BJ (cell line): ENCODE results near the gene UBA6. TPM values are rescaled to one million over a fixed set of nuclear protein-coding genes. Genes with fewer than 3 reads are reported as not detected.

ENCODE experiments used
- CTCF ChIA-PET: fragments of 350-600 bp; formaldehyde crosslinking; extraction: SDS; loops from one replicate; lab custom pipeline; 2021; ENCODE audit warnings: antibody characterized with exemption, inconsistent platforms; lab: Yijun Ruan, JAX
- POLR2A ChIA-PET: fragments of 300-600 bp; sonication (Branson Sonifier 250); formaldehyde crosslinking; extraction: SDS; loops from one replicate; lab custom pipeline; 2021; ENCODE audit warnings: antibody characterized with exemption; lab: Charles Lee
- DNase-seq: peaks from one replicate; pipeline ENCODE4 v3.0.0-alpha.2; 2011; ENCODE audit warnings: low read depth
- H3K27me3 ChIP-seq: 2 replicates; pipeline ENCODE4 v1.6.0; 2011; ENCODE audit warnings: low read length; ENCODE audit not compliant: control insufficient read depth, insufficient read depth
- H3K36me3 ChIP-seq: 2 replicates; pipeline ENCODE4 v1.5.1; 2011; ENCODE audit warnings: low read length; ENCODE audit not compliant: control insufficient read depth, insufficient read depth
- H3K4me3 ChIP-seq: 2 replicates; pipeline ENCODE4 v1.5.1; 2011; ENCODE audit warnings: low read depth, mild to moderate bottlenecking, control low read depth, low read length
- polyA plus RNA-seq: library from polyadenylated mRNA; depleted of rRNA; stranded (reverse); fragments of >200 nt; gene quantifications from 2 replicates; pipeline ENCODE4 v1.2.3, GENCODE V29; 2011
- TF ChIP-seq, protein P1 (sequence below): IDR thresholded peaks from 2 replicates; pipeline ENCODE4 v1.5.1; 2011; ENCODE audit warnings: low read depth, mild to moderate bottlenecking, control low read depth, inconsistent platforms, low read length, moderate library complexity; ENCODE audit not compliant: insufficient read depth

Gene UBA6
- polyA plus RNA-seq, 1 experiment = 34.9 TPM

DNA sequence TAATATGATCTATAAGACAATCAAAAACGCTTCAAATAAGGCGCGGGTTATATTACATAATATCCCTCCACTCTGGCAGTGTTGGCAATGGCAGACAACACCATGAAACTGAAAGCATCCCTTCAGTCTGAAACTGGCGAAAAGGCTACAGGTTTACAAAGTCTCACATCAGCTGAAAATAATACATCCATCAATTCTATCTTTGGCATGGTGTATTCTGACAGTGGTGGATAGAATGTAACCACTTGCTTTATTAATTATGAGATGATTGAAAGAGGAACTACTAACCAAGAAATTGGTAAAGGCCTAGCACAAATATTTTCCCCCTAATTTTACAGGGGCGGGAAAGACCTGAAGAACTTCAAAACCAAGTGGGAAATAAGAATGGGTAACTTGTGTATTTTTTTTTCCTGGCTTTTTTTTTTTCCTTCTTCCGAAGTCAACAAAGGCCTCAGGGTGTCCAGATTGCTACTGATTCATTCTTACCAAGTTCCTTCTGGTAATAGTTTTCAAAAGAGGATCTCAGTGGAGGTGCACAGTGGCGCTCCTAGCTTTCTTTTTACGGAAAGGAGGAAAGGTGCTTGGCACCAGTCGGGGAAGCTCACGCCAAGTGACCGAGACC lies 728 bp downstream of the UBA6 start:
- TF ChIP-seq, protein P1, sequence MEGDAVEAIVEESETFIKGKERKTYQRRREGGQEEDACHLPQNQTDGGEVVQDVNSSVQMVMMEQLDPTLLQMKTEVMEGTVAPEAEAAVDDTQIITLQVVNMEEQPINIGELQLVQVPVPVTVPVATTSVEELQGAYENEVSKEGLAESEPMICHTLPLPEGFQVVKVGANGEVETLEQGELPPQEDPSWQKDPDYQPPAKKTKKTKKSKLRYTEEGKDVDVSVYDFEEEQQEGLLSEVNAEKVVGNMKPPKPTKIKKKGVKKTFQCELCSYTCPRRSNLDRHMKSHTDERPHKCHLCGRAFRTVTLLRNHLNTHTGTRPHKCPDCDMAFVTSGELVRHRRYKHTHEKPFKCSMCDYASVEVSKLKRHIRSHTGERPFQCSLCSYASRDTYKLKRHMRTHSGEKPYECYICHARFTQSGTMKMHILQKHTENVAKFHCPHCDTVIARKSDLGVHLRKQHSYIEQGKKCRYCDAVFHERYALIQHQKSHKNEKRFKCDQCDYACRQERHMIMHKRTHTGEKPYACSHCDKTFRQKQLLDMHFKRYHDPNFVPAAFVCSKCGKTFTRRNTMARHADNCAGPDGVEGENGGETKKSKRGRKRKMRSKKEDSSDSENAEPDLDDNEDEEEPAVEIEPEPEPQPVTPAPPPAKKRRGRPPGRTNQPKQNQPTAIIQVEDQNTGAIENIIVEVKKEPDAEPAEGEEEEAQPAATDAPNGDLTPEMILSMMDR = no peak
- Histone ChIP-seq H3K4me3 (peak overlapping the region; percentile 60), H3K27me3 (no peaks in the 10 kb centered on the region), H3K36me3 (no peaks in the 10 kb centered on the region)
- DNase-seq = no peak
- CTCF ChIA-PET = interaction anchor here (0.9 to 3.4 kb wide), 7 partner anchors 9 to 46 kb away, joined by 3 to 11 read pairs (median 4); no protein-coding TSS in a partner anchor
- POLR2A ChIA-PET = no interaction called here

DNA sequence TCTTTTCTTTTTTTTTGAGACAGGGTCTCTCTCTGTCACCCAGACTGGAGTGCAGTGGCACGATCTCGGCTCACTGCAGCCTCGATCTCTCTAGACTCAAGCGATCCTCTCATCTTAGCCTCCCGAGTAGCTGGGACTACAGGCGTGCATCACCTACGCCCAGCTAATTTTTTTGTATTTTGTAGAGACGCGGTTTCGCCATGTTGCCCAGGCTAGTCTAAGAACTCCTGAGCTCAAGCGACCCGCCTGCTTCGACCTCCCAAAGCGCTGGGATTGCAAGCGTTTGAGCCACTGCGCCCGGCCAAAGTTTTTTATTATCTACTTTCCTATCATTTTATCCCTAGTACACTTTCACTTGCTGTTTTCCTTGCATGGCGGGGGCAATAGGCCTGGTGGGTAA lies 1.4 kb downstream of the UBA6 start:
- no peak for DNase-seq
- TF ChIP-seq, protein P1 = no peak
- Histone ChIP-seq H3K4me3 (peak overlapping the region; percentile 60), H3K36me3 (no peaks in the 10 kb centered on the region), H3K27me3 (no peaks in the 10 kb centered on the region)
- ChIA-PET POLR2A (no interaction called here), CTCF (interaction anchor here (1.2 to 3.4 kb wide), 4 partner anchors 8 to 47 kb away, joined by 3 to 11 read pairs (median 5); no protein-coding TSS in a partner anchor)

DNA sequence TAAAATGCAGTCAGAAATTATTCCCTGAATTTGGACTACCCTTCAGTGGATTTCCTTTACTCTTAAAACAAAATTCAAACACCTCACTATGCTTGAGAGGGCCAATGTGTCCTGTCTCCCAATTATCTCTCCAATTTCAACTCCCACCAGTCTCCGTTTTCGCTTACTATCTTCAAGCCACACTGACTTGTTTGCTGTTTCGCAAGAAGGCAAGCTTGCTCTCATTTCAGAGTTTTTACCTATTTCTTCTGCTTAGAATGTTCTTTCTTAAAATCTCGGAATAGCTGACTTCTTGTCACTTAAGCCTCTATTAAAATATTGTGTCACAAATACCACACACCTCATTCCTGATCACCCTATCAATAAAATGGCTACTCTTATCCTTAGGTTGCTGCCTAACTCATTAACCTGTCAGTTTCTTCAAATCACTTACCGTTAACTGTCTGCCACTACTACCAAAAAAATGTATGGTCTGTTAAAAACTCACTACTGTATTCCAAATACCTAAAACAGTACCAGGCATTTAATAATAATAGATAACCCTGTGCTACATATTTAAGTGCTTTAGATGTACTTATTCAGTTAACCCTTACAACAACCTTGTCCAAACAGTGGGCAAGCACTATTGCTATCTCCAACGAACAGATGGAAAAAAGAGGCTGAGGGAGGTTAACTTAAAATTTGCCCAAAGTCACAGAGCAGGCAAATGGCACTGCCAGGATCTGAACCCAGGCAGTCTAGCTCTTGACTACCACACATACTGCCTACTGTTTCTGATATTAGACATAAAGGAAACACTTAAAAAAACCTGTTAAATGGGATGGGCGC lies 2.9 kb downstream of the UBA6 start:
- Histone ChIP-seq H3K4me3 (no peak overlapping the region), H3K27me3 (no peaks in the 10 kb centered on the region), H3K36me3 (no peaks in the 10 kb centered on the region)
- CTCF ChIA-PET = no interaction called here
- no peak for DNase-seq
- POLR2A ChIA-PET = no interaction called here
- TF ChIP-seq, protein P1 = no peak

DNA sequence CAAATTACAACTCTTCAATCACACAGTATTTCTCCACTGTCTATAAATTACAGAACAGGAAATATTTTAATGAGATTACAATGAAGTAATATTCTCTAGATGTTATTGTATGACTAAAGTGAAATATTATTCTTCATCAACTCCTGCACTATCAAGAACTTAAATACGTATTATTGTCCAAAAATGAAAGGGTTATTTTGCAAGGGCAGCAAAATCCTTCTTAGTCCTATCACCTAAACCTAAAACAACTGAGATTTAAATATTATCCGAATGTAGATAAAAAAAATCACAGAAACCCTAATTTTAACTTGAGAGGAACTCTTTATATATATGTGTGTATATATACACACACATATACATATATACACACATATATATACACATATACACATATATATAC lies 4.9 kb downstream of the UBA6 start:
- TF ChIP-seq, protein P1 = no peak
- POLR2A ChIA-PET = no interaction called here
- Histone ChIP-seq H3K27me3 (no peaks in the 10 kb centered on the region), H3K4me3 (no peak overlapping the region), H3K36me3 (no peaks in the 10 kb centered on the region; the same call in 1 of the 2 replicates)
- no peak for DNase-seq
- CTCF ChIA-PET = no interaction called here

DNA sequence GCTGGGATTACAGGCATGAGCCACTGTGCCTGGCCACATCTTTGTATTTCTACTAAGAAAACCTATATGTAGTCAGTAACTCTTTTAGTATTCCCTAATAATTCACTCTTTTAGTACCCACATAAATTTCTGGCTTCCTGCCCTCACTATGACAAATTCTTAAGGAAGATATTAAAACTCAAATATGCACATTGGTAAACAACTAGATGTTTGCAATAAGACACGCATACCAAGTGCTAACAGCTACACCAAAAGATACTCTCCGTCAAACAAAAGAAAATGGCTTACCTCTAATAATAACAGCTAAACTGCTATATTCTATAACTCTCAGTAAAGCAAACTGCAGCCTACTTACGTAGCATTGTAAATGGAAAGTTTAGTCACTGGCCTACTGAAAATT lies 6.3 kb downstream of the UBA6 start:
- CTCF ChIA-PET = no interaction called here
- no peaks in the 10 kb centered on the region; the same call in 1 of the 2 replicates for H3K36me3 ChIP-seq
- no peak overlapping the region for H3K4me3 ChIP-seq
- no peaks in the 10 kb centered on the region for H3K27me3 ChIP-seq
- TF ChIP-seq, protein P1 = no peak
- DNase-seq = no peak
- POLR2A ChIA-PET = interaction anchor here (0.7 kb wide), 1 partner anchor 20 kb away, joined by 11 read pairs; no protein-coding TSS in a partner anchor
